HEK293T (cell line): ENCODE measurements around the gene LCLAT1.

Source experiments
- CTCF ChIA-PET: fragments of 350-600 bp; formaldehyde crosslinking; extraction: SDS; loops from one replicate; lab custom pipeline; 2021; ENCODE audit warnings: antibody characterized with exemption, inconsistent platforms; lab: Yijun Ruan, JAX
- POLR2A ChIA-PET: fragments of 350-600 bp; formaldehyde crosslinking; extraction: SDS; loops from one replicate; lab custom pipeline; 2020; ENCODE audit warnings: antibody characterized with exemption, inconsistent platforms; lab: Yijun Ruan, JAX
- DNase-seq: peaks from one replicate; pipeline ENCODE4 v3.0.0; 2012; ENCODE audit warnings: mixed read lengths; ENCODE audit errors: extremely low spot score
- ARNT ChIP-seq: fragments of 450-650 bp; IDR thresholded peaks from 2 replicates; pipeline ENCODE4 v1.6.1; 2017; ENCODE audit warnings: mild to moderate bottlenecking
- BHLHE40 ChIP-seq: fragments of 450-650 bp; IDR thresholded peaks from 2 replicates; pipeline ENCODE4 v1.6.1; 2016; ENCODE audit warnings: mild to moderate bottlenecking, moderate library complexity, borderline replicate concordance
- CTBP1 ChIP-seq: fragments of 450-650 bp; IDR thresholded peaks from 2 replicates; pipeline ENCODE4 v1.6.1; 2016; ENCODE audit warnings: borderline replicate concordance
- ELF4 ChIP-seq: fragments of 450-650 bp; IDR thresholded peaks from 2 replicates; pipeline ENCODE4 v1.6.1; 2017; ENCODE audit warnings: antibody characterized with exemption
- FOXA1 ChIP-seq: fragments of 450-650 bp; IDR thresholded peaks from 2 replicates; pipeline ENCODE4 v1.6.1; 2016; ENCODE audit warnings: mild to moderate bottlenecking
- FOXK2 ChIP-seq: fragments of 450-650 bp; IDR thresholded peaks from 2 replicates; pipeline ENCODE4 v1.6.1; 2016; ENCODE audit warnings: mild to moderate bottlenecking
- FOXM1 ChIP-seq: fragments of 450-650 bp; IDR thresholded peaks from 2 replicates; pipeline ENCODE4 v1.6.1; 2017; ENCODE audit warnings: mild to moderate bottlenecking, borderline replicate concordance
- HDGF ChIP-seq: fragments of 450-650 bp; IDR thresholded peaks from 2 replicates; pipeline ENCODE4 v1.6.1; 2017; ENCODE audit warnings: antibody characterized with exemption, borderline replicate concordance
- L3MBTL2 ChIP-seq: fragments of 450-650 bp; conservative IDR thresholded peaks from 2 replicates; pipeline ENCODE4 v1.6.1; 2016; ENCODE audit warnings: mild to moderate bottlenecking
- LEF1 ChIP-seq: fragments of 450-650 bp; IDR thresholded peaks from 2 replicates; pipeline ENCODE4 v1.6.1; 2017; ENCODE audit warnings: mild to moderate bottlenecking, borderline replicate concordance
- NFRKB ChIP-seq: fragments of 450-650 bp; IDR thresholded peaks from 2 replicates; pipeline ENCODE4 v1.6.1; 2016; ENCODE audit warnings: mild to moderate bottlenecking, moderate library complexity
- SP1 ChIP-seq: fragments of 450-650 bp; IDR thresholded peaks from 2 replicates; pipeline ENCODE4 v1.6.1; 2017
- SUZ12 ChIP-seq: fragments of 450-650 bp; IDR thresholded peaks from 2 replicates; pipeline ENCODE4 v1.6.1; 2016; ENCODE audit warnings: mild to moderate bottlenecking
- TARDBP ChIP-seq: fragments of 450-650 bp; IDR thresholded peaks from 2 replicates; pipeline ENCODE4 v1.6.1; 2016
- ZNF384 ChIP-seq: fragments of 450-650 bp; IDR thresholded peaks from 2 replicates; pipeline ENCODE4 v1.6.1; 2016
- TF ChIP-seq, protein P1 (sequence below): fragments of 450-650 bp; IDR thresholded peaks from 2 replicates; pipeline ENCODE4 v1.6.1; 2016

Gene LCLAT1

DNA sequence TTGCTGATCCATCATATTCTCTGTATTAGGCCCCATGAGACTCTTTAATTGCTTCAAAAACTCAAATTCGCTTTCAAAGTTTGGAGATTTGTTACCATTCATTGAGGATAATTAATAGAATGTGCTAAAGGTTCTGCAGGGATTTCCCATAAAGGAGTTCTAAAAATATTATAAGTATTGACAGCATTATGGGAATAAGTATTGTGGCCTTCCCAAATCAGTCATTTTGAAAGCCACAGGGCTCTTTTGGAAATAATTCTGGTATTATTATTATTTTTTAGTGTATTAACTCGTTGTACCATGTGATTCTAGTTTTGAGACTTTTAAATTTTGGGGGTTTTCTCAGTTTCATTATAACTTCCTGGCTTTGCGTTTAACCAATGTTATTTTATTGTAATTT is 37.1 kb downstream of the LCLAT1 start:
- POLR2A ChIA-PET: no interaction called here
- no peak for TF ChIP-seq ARNT
- TF ChIP-seq BHLHE40: no peak
- no peak for TF ChIP-seq NFRKB
- no peak for TF ChIP-seq L3MBTL2
- TF ChIP-seq FOXM1: no peak
- TF ChIP-seq LEF1: no peak
- no peak for TF ChIP-seq SP1
- TF ChIP-seq ZNF384: no peak
- CTCF ChIA-PET: no interaction called here
- no peak for DNase-seq

- POLR2A ChIA-PET: no interaction called here
- no peak for DNase-seq
- CTCF ChIA-PET: no interaction called here
- TF ChIP-seq NFRKB: no peak
- TF ChIP-seq FOXK2: no peak
- no peak for TF ChIP-seq L3MBTL2
- no peak for TF ChIP-seq ZNF384
- no peak for TF ChIP-seq HDGF
- no peak for TF ChIP-seq LEF1
- no peak for TF ChIP-seq FOXM1
- TF ChIP-seq ARNT: no peak
- no peak for TF ChIP-seq ELF4
- TF ChIP-seq, protein P1, sequence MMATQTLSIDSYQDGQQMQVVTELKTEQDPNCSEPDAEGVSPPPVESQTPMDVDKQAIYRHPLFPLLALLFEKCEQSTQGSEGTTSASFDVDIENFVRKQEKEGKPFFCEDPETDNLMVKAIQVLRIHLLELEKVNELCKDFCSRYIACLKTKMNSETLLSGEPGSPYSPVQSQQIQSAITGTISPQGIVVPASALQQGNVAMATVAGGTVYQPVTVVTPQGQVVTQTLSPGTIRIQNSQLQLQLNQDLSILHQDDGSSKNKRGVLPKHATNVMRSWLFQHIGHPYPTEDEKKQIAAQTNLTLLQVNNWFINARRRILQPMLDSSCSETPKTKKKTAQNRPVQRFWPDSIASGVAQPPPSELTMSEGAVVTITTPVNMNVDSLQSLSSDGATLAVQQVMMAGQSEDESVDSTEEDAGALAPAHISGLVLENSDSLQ: no peak
- TF ChIP-seq FOXA1: no peak
- TF ChIP-seq CTBP1: no peak
- no peak for TF ChIP-seq SP1
These were observed 37.9 kb downstream of the LCLAT1 start for GRCh38 chr2:30484995-30485394.

DNA sequence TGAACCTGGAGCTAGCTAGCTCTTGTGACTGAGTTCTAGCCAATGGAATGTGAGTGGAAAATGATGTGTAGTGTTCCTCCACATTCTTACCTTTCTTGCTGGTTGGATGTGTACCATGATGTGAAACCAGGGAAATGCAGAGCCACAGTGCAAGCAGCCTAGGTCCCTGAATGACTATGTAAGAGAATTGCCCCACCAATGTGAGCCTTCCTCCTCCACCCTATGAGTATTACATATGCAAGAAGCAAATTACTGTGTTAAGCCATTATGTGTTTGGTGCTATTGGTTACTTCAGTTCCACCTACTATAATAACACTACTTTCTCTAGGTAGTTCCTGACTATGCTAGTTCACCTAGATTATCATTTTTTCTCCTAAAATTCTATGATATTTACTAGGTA is 39.6 kb downstream of the LCLAT1 start:
- no peak for DNase-seq
- ChIA-PET POLR2A (no interaction called here), CTCF (no interaction called here)
- TF ChIP-seq FOXM1 (no peak), FOXA1 (no peak), SP1 (no peak), LEF1 (no peak), HDGF (no peak), ZNF384 (no peak), L3MBTL2 (no peak), FOXK2 (no peak), BHLHE40 (no peak), CTBP1 (no peak), ELF4 (no peak), SUZ12 (no peak), TARDBP (no peak), NFRKB (no peak), ARNT (no peak)
- TF ChIP-seq, protein P1: no peak

- TF ChIP-seq BHLHE40: no peak
- TF ChIP-seq, protein P1: no peak
- no peak for TF ChIP-seq FOXA1
- no peak for TF ChIP-seq CTBP1
- TF ChIP-seq SP1: no peak
- TF ChIP-seq LEF1: no peak
- ChIA-PET CTCF (interaction anchor here (0.6 kb wide), 1 partner anchor 98 kb away, joined by 6 read pairs; no protein-coding TSS in a partner anchor), POLR2A (no interaction called here)
- DNase-seq: no peak
These were observed 40.6 kb downstream of the LCLAT1 start for GRCh38 chr2:30487603-30488002.

GRCh38 chr2:30488012-30488659 is 41.1 kb downstream of the LCLAT1 start:
- ChIA-PET POLR2A (no interaction called here), CTCF (interaction anchor here (0.6 kb wide), 1 partner anchor 99 kb away, joined by 6 read pairs; no protein-coding TSS in a partner anchor)
- DNase-seq: no peak
- TF ChIP-seq LEF1 (no peak), CTBP1 (no peak), TARDBP (no peak), SP1 (no peak), FOXK2 (no peak)

GRCh38 chr2:30491225-30491624 is 44.2 kb downstream of the LCLAT1 start:
- no peak for DNase-seq
- CTCF ChIA-PET: interaction anchor here (0.7 kb wide), 1 partner anchor 12 kb away, joined by 4 read pairs; no protein-coding TSS in a partner anchor
- no peak for TF ChIP-seq TARDBP
- TF ChIP-seq, protein P1: no peak
- no peak for TF ChIP-seq HDGF
- POLR2A ChIA-PET: no interaction called here
